AG09319 (cell line): ENCODE results near the gene TRPC1.

Experiments used
- DNase-seq: peaks from one replicate; pipeline ENCODE4 v3.0.0-alpha.2; 2010; ENCODE audit warnings: low read depth; ENCODE audit errors: extremely low read depth
- TF ChIP-seq, protein P1 (sequence below): IDR thresholded peaks from 2 replicates; pipeline ENCODE4 v1.5.1; 2011; ENCODE audit warnings: low read depth, mild to moderate bottlenecking, inconsistent platforms, low read length, moderate library complexity

TRPC1 gene

GRCh38 chr3:142754494-142754893 lies 30.7 kb downstream of the TRPC1 start:
- DNase-seq: no peak
- TF ChIP-seq, protein P1, sequence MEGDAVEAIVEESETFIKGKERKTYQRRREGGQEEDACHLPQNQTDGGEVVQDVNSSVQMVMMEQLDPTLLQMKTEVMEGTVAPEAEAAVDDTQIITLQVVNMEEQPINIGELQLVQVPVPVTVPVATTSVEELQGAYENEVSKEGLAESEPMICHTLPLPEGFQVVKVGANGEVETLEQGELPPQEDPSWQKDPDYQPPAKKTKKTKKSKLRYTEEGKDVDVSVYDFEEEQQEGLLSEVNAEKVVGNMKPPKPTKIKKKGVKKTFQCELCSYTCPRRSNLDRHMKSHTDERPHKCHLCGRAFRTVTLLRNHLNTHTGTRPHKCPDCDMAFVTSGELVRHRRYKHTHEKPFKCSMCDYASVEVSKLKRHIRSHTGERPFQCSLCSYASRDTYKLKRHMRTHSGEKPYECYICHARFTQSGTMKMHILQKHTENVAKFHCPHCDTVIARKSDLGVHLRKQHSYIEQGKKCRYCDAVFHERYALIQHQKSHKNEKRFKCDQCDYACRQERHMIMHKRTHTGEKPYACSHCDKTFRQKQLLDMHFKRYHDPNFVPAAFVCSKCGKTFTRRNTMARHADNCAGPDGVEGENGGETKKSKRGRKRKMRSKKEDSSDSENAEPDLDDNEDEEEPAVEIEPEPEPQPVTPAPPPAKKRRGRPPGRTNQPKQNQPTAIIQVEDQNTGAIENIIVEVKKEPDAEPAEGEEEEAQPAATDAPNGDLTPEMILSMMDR: no peak

- DNase-seq: no peak
- TF ChIP-seq, protein P1: no peak
These were observed 44.5 kb downstream of the TRPC1 start for GRCh38 chr3:142768338-142768737.

GRCh38 chr3:142777927-142778326 lies 54.1 kb downstream of the TRPC1 start:
- no peak for DNase-seq
- TF ChIP-seq, protein P1: no peak

GRCh38 chr3:142778541-142778940 lies 54.7 kb downstream of the TRPC1 start:
- DNase-seq: no peak
- TF ChIP-seq, protein P1: no peak

DNA sequence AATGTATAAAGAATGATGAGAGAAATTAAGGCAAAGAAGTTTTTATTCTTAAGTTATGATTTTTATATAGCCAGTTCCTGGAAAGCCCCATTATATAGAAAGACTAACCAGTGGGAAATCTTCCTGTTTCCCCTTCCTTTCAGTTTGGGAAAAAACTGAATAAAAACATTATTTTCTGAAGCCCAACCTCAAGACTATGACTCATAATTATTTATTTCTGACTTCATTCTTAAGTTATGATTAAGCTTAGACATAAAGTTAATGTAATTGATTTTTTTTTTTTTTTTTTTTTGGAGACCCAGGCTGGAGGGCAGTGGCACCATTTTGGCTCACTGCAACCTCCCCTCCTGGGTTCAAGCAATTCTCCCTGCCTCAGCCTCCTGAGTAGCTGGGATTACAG lies 55.8 kb downstream of the TRPC1 start:
- TF ChIP-seq, protein P1: no peak
- no peak for DNase-seq

DNA sequence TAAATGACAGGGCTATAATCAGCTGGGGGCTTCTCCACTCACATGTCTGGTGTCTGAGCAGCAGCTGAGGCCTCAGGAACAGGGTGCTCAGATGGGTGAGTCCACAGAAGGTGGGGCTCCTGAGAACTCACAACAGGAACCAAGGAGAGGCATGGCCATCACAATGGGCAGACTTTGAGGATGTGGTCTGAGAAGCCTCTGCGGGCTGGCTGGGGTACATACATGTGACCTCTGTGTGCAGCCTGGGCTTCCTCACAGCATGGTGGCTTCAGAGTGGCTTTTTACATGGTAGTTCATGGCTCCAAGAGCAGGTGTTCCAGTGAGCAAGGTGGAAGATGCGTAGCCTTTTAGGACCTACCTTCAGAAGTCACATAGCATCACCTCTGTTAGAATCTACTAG lies 58.8 kb downstream of the TRPC1 start:
- DNase-seq: no peak
- TF ChIP-seq, protein P1: no peak

DNA sequence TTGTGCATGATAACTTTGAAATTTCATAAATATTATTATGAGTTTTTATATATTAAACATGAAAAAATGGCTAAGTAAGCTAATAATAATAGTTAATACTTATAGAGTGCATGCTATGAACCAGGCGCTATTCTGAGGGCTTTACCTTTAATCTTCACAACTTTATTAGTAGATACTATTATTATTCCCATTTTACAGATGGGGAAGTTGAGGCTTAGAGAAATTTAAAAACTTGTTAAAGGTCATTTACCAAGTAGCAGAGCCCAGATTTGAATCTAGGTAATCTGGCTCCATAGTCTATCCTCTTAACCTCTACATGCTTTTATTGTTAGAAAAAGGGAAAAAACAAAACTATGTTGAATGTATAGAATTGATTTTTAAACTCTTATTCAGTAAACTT lies 60.4 kb downstream of the TRPC1 start:
- no peak for DNase-seq
- TF ChIP-seq, protein P1: no peak
